ENCODE measurements around the gene RXRG. TPM values are rescaled to one million over a fixed set of nuclear protein-coding genes. Genes with fewer than 3 reads are reported as not detected.

RXRG gene
- total and polyA plus RNA-seq, 2 donors (not counting 1 experiment from before 2014, with no cell fraction given) = under 0.01 to 0.31 TPM

DNA sequence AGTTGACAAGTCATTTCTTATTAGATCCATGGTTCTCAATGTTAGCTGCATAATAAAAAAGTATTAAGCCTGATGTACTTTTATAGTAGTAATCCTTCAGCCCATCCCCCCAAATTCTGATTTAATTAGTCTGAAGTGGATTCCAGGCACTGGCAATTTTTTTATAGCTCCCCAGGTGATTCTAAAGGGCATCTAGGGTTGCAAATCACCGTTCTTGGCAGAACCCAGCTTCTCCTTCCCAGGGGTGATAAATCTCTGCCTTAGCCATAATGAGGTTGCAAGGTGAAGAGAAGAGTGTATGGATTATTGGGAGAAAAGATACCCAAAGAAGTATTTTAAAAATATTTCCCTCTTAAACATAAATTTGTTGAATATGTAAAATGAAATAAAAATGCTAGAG lies 43.0 kb upstream of the RXRG start:
- no peak for DNase-seq (ENCODE audit: low read depth in 2 of 2)
- no peak for TF ChIP-seq CTCF (conservative IDR thresholded peaks at IDR 0.05 in 1 of 2, IDR thresholded peaks at IDR 0.05 in 1 of 2; ENCODE audit: low read depth in 1 of 2, low read length in 2 of 2)
- TF ChIP-seq EZH2 (IDR thresholded peaks at IDR 0.05; ENCODE audit: low read length, missing control alignments) = no peak
- Histone ChIP-seq H3K79me2 (ENCODE audit: control insufficient read depth, insufficient read depth, low read length) (no peaks in the 10 kb centered on the region), H3K27ac (ENCODE audit: insufficient read depth, low read length) (no peak overlapping the region), H3K4me1 (ENCODE audit: control insufficient read depth, extremely low read depth, insufficient read depth, low read length) (no peaks in the 10 kb centered on the region), H3K36me3 (ENCODE audit: control insufficient read depth, insufficient read depth, low read length) (no peaks in the 10 kb centered on the region), H3K4me3 (replicated peaks in 1 of 4; ENCODE audit: control extremely low read depth in 1 of 4, insufficient read depth in 1 of 4, low read depth in 3 of 4, low read length in 4 of 4) (no peak overlapping the region), H2AFZ (ENCODE audit: low read length) (no peak overlapping the region), H3K9ac (ENCODE audit: insufficient read depth, low read length) (no peak overlapping the region), H3K27me3 (ENCODE audit: control insufficient read depth, insufficient read depth, low read length) (no peaks in the 10 kb centered on the region), H4K20me1 (ENCODE audit: control insufficient read depth, extremely low read depth, insufficient read depth, low read length) (no peaks in the 10 kb centered on the region), H3K4me2 (ENCODE audit: extremely low read depth, insufficient read depth, low read length) (no peak overlapping the region), H3K9me3 (ENCODE audit: control insufficient read depth, insufficient read depth, low read depth, low read length) (no peaks in the 10 kb centered on the region)

- no peak overlapping the region for H2AFZ ChIP-seq (ENCODE audit: low read length)
- no peaks in the 10 kb centered on the region for H4K20me1 ChIP-seq (ENCODE audit: control insufficient read depth, extremely low read depth, insufficient read depth, low read length)
- H3K9me3 ChIP-seq (ENCODE audit: control insufficient read depth, insufficient read depth, low read depth, low read length) = no peaks in the 10 kb centered on the region
- no peak overlapping the region for H3K4me3 ChIP-seq (replicated peaks in 1 of 4; ENCODE audit: control extremely low read depth in 1 of 4, insufficient read depth in 1 of 4, low read depth in 3 of 4, low read length in 4 of 4)
- no peak overlapping the region for H3K4me2 ChIP-seq (ENCODE audit: extremely low read depth, insufficient read depth, low read length)
- no peaks in the 10 kb centered on the region for H3K79me2 ChIP-seq (ENCODE audit: control insufficient read depth, insufficient read depth, low read length)
- H3K27me3 ChIP-seq (ENCODE audit: control insufficient read depth, insufficient read depth, low read length) = no peaks in the 10 kb centered on the region
- H3K9ac ChIP-seq (ENCODE audit: insufficient read depth, low read length) = no peak overlapping the region
- TF ChIP-seq EZH2 (IDR thresholded peaks at IDR 0.05; ENCODE audit: low read length, missing control alignments) (no peak), CTCF (conservative IDR thresholded peaks at IDR 0.05 in 1 of 2, IDR thresholded peaks at IDR 0.05 in 1 of 2; ENCODE audit: low read depth in 1 of 2, low read length in 2 of 2) (no peak)
- no peak for DNase-seq (ENCODE audit: low read depth in 2 of 2)
- H3K4me1 ChIP-seq (ENCODE audit: control insufficient read depth, extremely low read depth, insufficient read depth, low read length) = no peaks in the 10 kb centered on the region
- H3K36me3 ChIP-seq (ENCODE audit: control insufficient read depth, insufficient read depth, low read length) = no peaks in the 10 kb centered on the region
- no peak overlapping the region for H3K27ac ChIP-seq (ENCODE audit: insufficient read depth, low read length)
Observed at GRCh38 chr1:165486663-165487062, 41.7 kb upstream of the RXRG start.

DNA sequence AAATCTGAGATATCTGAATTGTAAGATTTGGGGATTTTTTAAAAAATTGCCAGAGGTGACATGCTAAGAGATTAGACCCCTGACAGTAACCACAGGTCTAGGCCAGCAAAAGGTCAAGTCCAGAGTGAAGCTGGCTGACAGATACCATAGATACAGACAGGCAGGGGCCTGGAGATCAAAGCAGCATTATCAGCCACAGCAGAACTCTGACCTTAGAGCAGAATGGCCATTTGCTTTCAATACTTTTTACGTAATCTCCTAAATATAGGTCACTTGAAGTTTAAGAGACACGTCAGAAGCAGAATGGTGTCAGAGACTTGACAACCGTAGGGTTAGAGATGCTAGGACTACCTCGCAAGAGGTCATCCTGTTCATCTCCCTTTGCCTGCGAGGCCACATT lies 40.8 kb upstream of the RXRG start:
- Histone ChIP-seq H3K4me1 (ENCODE audit: control insufficient read depth, extremely low read depth, insufficient read depth, low read length) (no peaks in the 10 kb centered on the region), H3K4me2 (ENCODE audit: extremely low read depth, insufficient read depth, low read length) (no peak overlapping the region), H3K79me2 (ENCODE audit: control insufficient read depth, insufficient read depth, low read length) (no peaks in the 10 kb centered on the region), H3K9ac (ENCODE audit: insufficient read depth, low read length) (no peak overlapping the region), H4K20me1 (ENCODE audit: control insufficient read depth, extremely low read depth, insufficient read depth, low read length) (no peaks in the 10 kb centered on the region), H2AFZ (ENCODE audit: low read length) (no peak overlapping the region), H3K27ac (ENCODE audit: insufficient read depth, low read length) (no peak overlapping the region), H3K27me3 (ENCODE audit: control insufficient read depth, insufficient read depth, low read length) (no peaks in the 10 kb centered on the region), H3K36me3 (ENCODE audit: control insufficient read depth, insufficient read depth, low read length) (no peaks in the 10 kb centered on the region), H3K9me3 (ENCODE audit: control insufficient read depth, insufficient read depth, low read depth, low read length) (no peaks in the 10 kb centered on the region), H3K4me3 (replicated peaks in 1 of 4; ENCODE audit: control extremely low read depth in 1 of 4, insufficient read depth in 1 of 4, low read depth in 3 of 4, low read length in 4 of 4) (no peak overlapping the region)
- TF ChIP-seq CTCF (conservative IDR thresholded peaks at IDR 0.05 in 1 of 2, IDR thresholded peaks at IDR 0.05 in 1 of 2; ENCODE audit: low read depth in 1 of 2, low read length in 2 of 2) (no peak), EZH2 (IDR thresholded peaks at IDR 0.05; ENCODE audit: low read length, missing control alignments) (no peak)
- DNase-seq (ENCODE audit: low read depth in 2 of 2) = no peak

Measured in fibroblast of lung (primary cell).